ENCODE measurements around the gene SND1.

DNA sequence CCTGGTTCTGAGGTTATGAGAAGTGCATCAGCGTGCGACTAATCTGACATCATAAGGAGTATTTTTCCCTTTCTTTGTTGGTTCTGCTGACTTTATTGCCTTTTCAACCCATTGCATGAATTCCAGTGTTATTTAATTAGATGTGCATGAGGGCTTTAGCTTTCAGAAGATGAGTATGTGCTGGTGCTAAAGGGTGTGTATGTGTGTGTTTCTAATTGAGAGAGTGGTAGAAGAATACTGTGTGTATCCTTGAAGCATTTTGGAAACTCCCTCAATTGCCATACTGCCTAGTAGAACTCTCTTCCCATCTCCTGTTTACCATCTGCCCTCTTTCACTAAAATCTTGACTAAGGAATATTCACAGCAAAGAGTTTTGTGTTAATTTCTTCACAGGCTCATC, 158.1 kb downstream of the SND1 start:
- TF ChIP-seq FOXM1 (IDR thresholded peaks at IDR 0.05; ENCODE audit: borderline replicate concordance): no peak
- TF ChIP-seq BHLHE40 (IDR thresholded peaks at IDR 0.05; ENCODE audit: borderline replicate concordance): no peak
- no peak for TF ChIP-seq ELF4 (IDR thresholded peaks at IDR 0.05)
- TF ChIP-seq L3MBTL2 (conservative IDR thresholded peaks at IDR 0.05): no peak
- TF ChIP-seq NFRKB (IDR thresholded peaks at IDR 0.05): no peak
- no peak for TF ChIP-seq SP1 (IDR thresholded peaks at IDR 0.05)
